Measurements from ENCODE around the gene SLC22A2.

DNA sequence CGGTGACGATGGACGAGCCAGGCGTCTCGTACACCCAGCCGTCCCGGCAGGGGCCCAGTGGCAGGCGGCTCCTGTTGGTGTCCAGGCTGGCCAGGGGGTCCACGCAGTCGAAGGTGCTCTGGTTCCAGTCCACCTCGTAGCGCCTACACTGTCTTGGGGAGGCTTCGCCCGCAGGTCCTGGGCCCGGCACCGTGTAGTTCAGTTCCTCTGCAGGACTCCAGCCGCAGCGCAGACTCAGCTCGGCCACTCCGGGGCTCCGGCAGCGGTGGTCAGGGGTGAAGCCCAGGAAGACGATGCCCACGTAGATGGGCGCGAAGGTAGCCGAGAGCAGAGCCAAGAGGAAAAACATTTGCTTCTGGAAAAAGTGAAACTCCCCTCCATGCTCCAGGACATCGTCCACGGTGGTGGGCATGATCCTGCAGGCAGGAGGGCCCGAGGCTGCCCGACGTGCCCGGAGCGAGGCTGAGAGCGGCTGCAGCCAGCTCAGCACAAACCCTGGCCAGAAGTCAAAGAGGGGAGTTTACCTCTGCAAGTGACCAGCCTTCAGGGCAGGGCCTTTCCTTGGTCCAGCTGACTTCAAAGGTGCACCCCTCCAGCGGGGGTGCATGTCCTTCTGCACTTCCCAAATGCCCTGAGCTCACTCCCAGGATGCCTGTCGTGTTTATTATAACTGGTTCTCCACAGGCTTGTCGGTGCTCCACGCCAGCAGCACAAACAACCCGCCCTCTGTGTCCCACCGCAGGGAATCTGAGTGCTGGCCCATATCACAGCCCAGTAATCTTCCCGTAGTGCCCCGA lies at the start of gene SLC22A2:
- TF ChIP-seq, protein P1, sequence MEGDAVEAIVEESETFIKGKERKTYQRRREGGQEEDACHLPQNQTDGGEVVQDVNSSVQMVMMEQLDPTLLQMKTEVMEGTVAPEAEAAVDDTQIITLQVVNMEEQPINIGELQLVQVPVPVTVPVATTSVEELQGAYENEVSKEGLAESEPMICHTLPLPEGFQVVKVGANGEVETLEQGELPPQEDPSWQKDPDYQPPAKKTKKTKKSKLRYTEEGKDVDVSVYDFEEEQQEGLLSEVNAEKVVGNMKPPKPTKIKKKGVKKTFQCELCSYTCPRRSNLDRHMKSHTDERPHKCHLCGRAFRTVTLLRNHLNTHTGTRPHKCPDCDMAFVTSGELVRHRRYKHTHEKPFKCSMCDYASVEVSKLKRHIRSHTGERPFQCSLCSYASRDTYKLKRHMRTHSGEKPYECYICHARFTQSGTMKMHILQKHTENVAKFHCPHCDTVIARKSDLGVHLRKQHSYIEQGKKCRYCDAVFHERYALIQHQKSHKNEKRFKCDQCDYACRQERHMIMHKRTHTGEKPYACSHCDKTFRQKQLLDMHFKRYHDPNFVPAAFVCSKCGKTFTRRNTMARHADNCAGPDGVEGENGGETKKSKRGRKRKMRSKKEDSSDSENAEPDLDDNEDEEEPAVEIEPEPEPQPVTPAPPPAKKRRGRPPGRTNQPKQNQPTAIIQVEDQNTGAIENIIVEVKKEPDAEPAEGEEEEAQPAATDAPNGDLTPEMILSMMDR (conservative IDR thresholded peaks at IDR 0.05; ENCODE audit: low read length), result no peak
- no peak for TF ChIP-seq EZH2phosphoT487 (IDR thresholded peaks at IDR 0.05; ENCODE audit: borderline replicate concordance)

All from Loucy (cell line).